Measurements from ENCODE around the gene CEP68.

The CEP68 gene

GRCh38 chr2:65057391-65058052 is 1.3 kb downstream of the CEP68 start:
- DNase-seq, result peak; percentile 57 to 81 (median 64)

GRCh38 chr2:65059071-65059470 is 2.9 kb downstream of the CEP68 start:
- DNase-seq, result no peak

- no peak for DNase-seq
Observed at GRCh38 chr2:65061146-65061909, 5.1 kb downstream of the CEP68 start.

GRCh38 chr2:65061910-65062339 is 5.7 kb downstream of the CEP68 start:
- DNase-seq, result no peak

GRCh38 chr2:65062843-65063825 is 6.9 kb downstream of the CEP68 start:
- DNase-seq, result peak; percentile 82 to 96 (median 86)

- DNase-seq, result peak; percentile 95 to 100 (median 96)
Observed at GRCh38 chr2:65064728-65065552, 8.7 kb downstream of the CEP68 start.

GRCh38 chr2:65067806-65068553 is 11.8 kb downstream of the CEP68 start:
- DNase-seq, result no peak

GRCh38 chr2:65069439-65069824 is 13.2 kb downstream of the CEP68 start:
- peak in 1 of 4 experiments; percentile 13 for DNase-seq

GRCh38 chr2:65070172-65070830 is 14.1 kb downstream of the CEP68 start:
- no peak for DNase-seq

GRCh38 chr2:65070856-65071255 is 14.6 kb downstream of the CEP68 start:
- DNase-seq, result no peak

- no peak for DNase-seq
Observed at GRCh38 chr2:65071499-65072180, 15.4 kb downstream of the CEP68 start.

GRCh38 chr2:65072181-65072970 is 16.2 kb downstream of the CEP68 start:
- no peak for DNase-seq

GRCh38 chr2:65073879-65074565 is 17.8 kb downstream of the CEP68 start:
- DNase-seq, result no peak

GRCh38 chr2:65075176-65075575 is 19.0 kb downstream of the CEP68 start:
- DNase-seq, result no peak

- peak; percentile 30 to 49 (median 46) for DNase-seq
Observed at GRCh38 chr2:65075605-65076344, 19.6 kb downstream of the CEP68 start.

- DNase-seq, result no peak
Observed at GRCh38 chr2:65076345-65076710, 20.1 kb downstream of the CEP68 start.

- no peak for DNase-seq
Observed at GRCh38 chr2:65077898-65078297, 21.7 kb downstream of the CEP68 start.

- DNase-seq, result no peak
Observed at GRCh38 chr2:65079017-65079416, 22.8 kb downstream of the CEP68 start.

Data from suppressor macrophage (primary cell).